ENCODE results near the gene WWTR1. TPM values are rescaled to one million over a fixed set of nuclear protein-coding genes. Genes with fewer than 3 reads are reported as not detected.

Gene WWTR1
- total and polyA plus RNA-seq, 2 donors from 2014 or later: 23.3 to 117 TPM

DNA sequence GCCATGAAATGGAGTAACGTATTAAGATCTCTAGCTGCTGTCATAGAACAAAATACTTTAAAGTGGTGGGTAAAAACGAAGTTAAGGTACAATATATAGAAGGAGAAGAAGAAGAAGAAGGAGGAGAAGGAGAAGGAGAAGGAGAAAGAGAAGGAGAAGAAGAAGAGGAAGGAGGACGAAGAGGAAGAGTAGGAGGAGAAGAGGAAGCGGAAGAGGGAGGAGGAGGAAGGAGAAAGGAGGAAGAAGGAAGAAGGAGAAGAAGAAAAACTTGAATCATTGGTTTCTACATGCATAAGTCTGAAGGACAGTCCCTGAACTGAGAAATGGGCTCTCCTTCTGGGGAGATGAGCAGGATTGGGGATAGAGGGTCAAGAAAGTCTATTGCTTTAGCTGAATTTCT is 22.4 kb downstream of the WWTR1 start:
- TF ChIP-seq, protein P1, sequence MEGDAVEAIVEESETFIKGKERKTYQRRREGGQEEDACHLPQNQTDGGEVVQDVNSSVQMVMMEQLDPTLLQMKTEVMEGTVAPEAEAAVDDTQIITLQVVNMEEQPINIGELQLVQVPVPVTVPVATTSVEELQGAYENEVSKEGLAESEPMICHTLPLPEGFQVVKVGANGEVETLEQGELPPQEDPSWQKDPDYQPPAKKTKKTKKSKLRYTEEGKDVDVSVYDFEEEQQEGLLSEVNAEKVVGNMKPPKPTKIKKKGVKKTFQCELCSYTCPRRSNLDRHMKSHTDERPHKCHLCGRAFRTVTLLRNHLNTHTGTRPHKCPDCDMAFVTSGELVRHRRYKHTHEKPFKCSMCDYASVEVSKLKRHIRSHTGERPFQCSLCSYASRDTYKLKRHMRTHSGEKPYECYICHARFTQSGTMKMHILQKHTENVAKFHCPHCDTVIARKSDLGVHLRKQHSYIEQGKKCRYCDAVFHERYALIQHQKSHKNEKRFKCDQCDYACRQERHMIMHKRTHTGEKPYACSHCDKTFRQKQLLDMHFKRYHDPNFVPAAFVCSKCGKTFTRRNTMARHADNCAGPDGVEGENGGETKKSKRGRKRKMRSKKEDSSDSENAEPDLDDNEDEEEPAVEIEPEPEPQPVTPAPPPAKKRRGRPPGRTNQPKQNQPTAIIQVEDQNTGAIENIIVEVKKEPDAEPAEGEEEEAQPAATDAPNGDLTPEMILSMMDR (IDR thresholded peaks at IDR 0.05; ENCODE audit: borderline replicate concordance, extremely low read depth, insufficient read depth): no peak
- Histone ChIP-seq H3K36me3 (ENCODE audit: control insufficient read depth in 2 of 3, insufficient read depth in 3 of 3, low read length in 3 of 3) (no peaks in the 10 kb centered on the region), H3K9ac (ENCODE audit: low read length in 3 of 3) (no peak overlapping the region), H3K27ac (ENCODE audit: low read depth in 2 of 2, low read length in 2 of 2) (no peak overlapping the region), H3K27me3 (ENCODE audit: control insufficient read depth, insufficient read depth, low read length) (no peaks in the 10 kb centered on the region), H3K9me3 (ENCODE audit: control insufficient read depth in 2 of 3, insufficient read depth in 1 of 3, low read length in 3 of 3) (no peaks in the 10 kb centered on the region), H3K4me3 (ENCODE audit: low read length in 3 of 3) (no peak overlapping the region), H3K4me1 (ENCODE audit: control insufficient read depth in 2 of 3, insufficient read depth in 2 of 3, low read depth in 1 of 3, low read length in 3 of 3) (peaks cover 0 to 19% (median 8%) of the 10 kb centered on the region in 3 donors)
- intact Hi-C loops (cut with DNase I): no loop called here
- FAIRE-seq (no peak), DNase-seq (no peak)

DNA sequence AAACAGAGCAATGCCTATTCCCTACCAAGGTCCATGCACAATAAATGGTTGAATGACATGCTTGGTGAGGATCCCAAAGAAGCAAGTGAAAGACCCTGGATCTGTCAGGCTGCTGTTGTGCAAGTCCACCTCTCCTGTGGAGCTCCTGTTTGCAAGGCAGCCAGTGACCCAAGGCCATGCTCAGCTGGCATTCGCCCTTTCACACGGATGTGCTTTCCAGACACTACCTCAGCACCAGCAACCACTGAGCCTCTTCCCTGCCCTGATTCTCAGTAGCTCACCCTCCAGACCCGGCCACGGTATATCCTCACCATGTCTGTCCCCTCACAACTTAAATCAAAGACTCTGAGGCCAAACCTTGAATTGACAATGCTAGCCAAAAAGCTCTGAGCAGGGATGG is 23.3 kb downstream of the WWTR1 start:
- DNase-seq (no peak), FAIRE-seq (no peak)
- no peak overlapping the region for H3K4me3 ChIP-seq (ENCODE audit: low read length in 3 of 3)
- H3K36me3 ChIP-seq (ENCODE audit: control insufficient read depth in 2 of 3, insufficient read depth in 3 of 3, low read length in 3 of 3): no peaks in the 10 kb centered on the region
- no peak overlapping the region for H3K27ac ChIP-seq (ENCODE audit: low read depth in 2 of 2, low read length in 2 of 2)
- H3K4me1 ChIP-seq (ENCODE audit: control insufficient read depth in 2 of 3, insufficient read depth in 2 of 3, low read depth in 1 of 3, low read length in 3 of 3): peaks cover 0 to 21% (median 8%) of the 10 kb centered on the region in 3 donors
- H3K9me3 ChIP-seq (ENCODE audit: control insufficient read depth in 2 of 3, insufficient read depth in 1 of 3, low read length in 3 of 3): no peaks in the 10 kb centered on the region
- intact Hi-C loops (cut with DNase I): no loop called here
- H3K9ac ChIP-seq (ENCODE audit: low read length in 3 of 3): no peak overlapping the region
- no peaks in the 10 kb centered on the region for H3K27me3 ChIP-seq (ENCODE audit: control insufficient read depth, insufficient read depth, low read length)
- TF ChIP-seq, protein P1 (IDR thresholded peaks at IDR 0.05; ENCODE audit: borderline replicate concordance, extremely low read depth, insufficient read depth): no peak

DNA sequence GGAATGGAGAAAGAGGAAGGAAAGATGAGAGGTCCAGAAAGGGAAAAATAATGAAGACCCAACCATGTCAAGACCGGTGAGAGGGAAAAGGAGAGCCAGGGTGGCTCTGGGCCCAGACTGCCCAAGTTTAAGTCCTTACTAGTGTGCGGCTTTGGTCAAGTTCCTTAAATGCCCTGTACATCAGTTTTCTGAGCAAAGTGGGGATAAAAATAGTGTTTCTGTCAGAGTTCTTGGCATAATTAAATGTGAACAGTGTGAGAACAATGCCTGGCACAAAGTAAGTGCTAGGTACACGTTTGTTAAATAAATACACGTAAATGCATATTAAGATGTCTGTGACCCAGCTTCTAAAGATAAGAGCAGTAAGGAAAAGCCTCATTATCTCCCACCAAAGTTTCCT is 23.8 kb downstream of the WWTR1 start:
- H3K4me3 ChIP-seq (ENCODE audit: low read length in 3 of 3): no peak overlapping the region
- no peaks in the 10 kb centered on the region for H3K27me3 ChIP-seq (ENCODE audit: control insufficient read depth, insufficient read depth, low read length)
- DNase-seq (no peak), FAIRE-seq (no peak)
- H3K9ac ChIP-seq (ENCODE audit: low read length in 3 of 3): no peak overlapping the region
- TF ChIP-seq, protein P1 (IDR thresholded peaks at IDR 0.05; ENCODE audit: borderline replicate concordance, extremely low read depth, insufficient read depth): no peak
- intact Hi-C loops (cut with DNase I): no loop called here
- H3K9me3 ChIP-seq (ENCODE audit: control insufficient read depth in 2 of 3, insufficient read depth in 1 of 3, low read length in 3 of 3): no peaks in the 10 kb centered on the region
- H3K36me3 ChIP-seq (ENCODE audit: control insufficient read depth in 2 of 3, insufficient read depth in 3 of 3, low read length in 3 of 3): no peaks in the 10 kb centered on the region
- no peak overlapping the region for H3K27ac ChIP-seq (ENCODE audit: low read depth in 2 of 2, low read length in 2 of 2)
- H3K4me1 ChIP-seq (ENCODE audit: control insufficient read depth in 2 of 3, insufficient read depth in 2 of 3, low read depth in 1 of 3, low read length in 3 of 3): peaks cover 0 to 21% (median 8%) of the 10 kb centered on the region in 3 donors

DNA sequence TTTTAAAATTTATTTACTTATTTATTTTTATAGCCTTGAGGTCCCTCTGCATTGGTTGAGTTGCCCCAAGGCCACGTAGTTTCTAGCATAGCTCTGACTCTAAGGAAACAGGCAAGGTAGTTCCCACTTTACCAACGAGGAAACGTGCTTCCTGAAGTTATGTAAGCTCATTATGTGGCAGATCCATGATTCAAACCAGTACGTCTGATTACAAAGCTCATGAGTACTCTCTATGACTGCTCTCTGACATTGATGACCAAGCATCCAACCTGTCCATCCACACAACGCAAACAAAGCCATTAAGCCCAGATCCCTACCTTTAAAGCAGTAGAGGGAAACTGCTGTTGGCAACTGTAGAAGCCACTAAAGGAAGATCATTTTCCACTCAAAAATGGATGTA is 25.6 kb downstream of the WWTR1 start:
- TF ChIP-seq, protein P1 (IDR thresholded peaks at IDR 0.05; ENCODE audit: borderline replicate concordance, extremely low read depth, insufficient read depth): no peak
- H3K9ac ChIP-seq (ENCODE audit: low read length in 3 of 3): no peak overlapping the region
- H3K4me1 ChIP-seq (ENCODE audit: control insufficient read depth in 2 of 3, insufficient read depth in 2 of 3, low read depth in 1 of 3, low read length in 3 of 3): peaks cover 0 to 14% (median 9%) of the 10 kb centered on the region in 3 donors
- H3K9me3 ChIP-seq (ENCODE audit: control insufficient read depth in 2 of 3, insufficient read depth in 1 of 3, low read length in 3 of 3): no peaks in the 10 kb centered on the region
- no peak for DNase-seq
- no peaks in the 10 kb centered on the region for H3K36me3 ChIP-seq (ENCODE audit: control insufficient read depth in 2 of 3, insufficient read depth in 3 of 3, low read length in 3 of 3)
- H3K27me3 ChIP-seq (ENCODE audit: control insufficient read depth, insufficient read depth, low read length): no peaks in the 10 kb centered on the region
- no peak for FAIRE-seq
- intact Hi-C loops (cut with DNase I): no loop called here
- H3K27ac ChIP-seq (ENCODE audit: low read depth in 2 of 2, low read length in 2 of 2): no peak overlapping the region
- no peak overlapping the region for H3K4me3 ChIP-seq (ENCODE audit: low read length in 3 of 3)
